ENCODE results near the gene KRTAP5-4.

The KRTAP5-4 gene

GRCh38 chr11:1656061-1656441 is 34.1 kb upstream of the KRTAP5-4 start:
- no peak overlapping the region for H3K9ac ChIP-seq (ENCODE audit: low read length)
- H3K4me2 ChIP-seq (ENCODE audit: low read depth, low read length): no peak overlapping the region
- no peaks in the 10 kb centered on the region for H3F3A ChIP-seq (ENCODE audit: insufficient read depth, low read length)
- H3K9me3 ChIP-seq (replicated peaks; ENCODE audit: insufficient read depth, low read length): no peaks in the 10 kb centered on the region
- H3K79me2 ChIP-seq (ENCODE audit: low read length): no peaks in the 10 kb centered on the region
- no peaks in the 10 kb centered on the region for H4K20me1 ChIP-seq (ENCODE audit: insufficient read depth, low read length)
- H3K36me3 ChIP-seq (replicated peaks; ENCODE audit: insufficient read depth, low read length): no peaks in the 10 kb centered on the region
- TF ChIP-seq, protein P1, sequence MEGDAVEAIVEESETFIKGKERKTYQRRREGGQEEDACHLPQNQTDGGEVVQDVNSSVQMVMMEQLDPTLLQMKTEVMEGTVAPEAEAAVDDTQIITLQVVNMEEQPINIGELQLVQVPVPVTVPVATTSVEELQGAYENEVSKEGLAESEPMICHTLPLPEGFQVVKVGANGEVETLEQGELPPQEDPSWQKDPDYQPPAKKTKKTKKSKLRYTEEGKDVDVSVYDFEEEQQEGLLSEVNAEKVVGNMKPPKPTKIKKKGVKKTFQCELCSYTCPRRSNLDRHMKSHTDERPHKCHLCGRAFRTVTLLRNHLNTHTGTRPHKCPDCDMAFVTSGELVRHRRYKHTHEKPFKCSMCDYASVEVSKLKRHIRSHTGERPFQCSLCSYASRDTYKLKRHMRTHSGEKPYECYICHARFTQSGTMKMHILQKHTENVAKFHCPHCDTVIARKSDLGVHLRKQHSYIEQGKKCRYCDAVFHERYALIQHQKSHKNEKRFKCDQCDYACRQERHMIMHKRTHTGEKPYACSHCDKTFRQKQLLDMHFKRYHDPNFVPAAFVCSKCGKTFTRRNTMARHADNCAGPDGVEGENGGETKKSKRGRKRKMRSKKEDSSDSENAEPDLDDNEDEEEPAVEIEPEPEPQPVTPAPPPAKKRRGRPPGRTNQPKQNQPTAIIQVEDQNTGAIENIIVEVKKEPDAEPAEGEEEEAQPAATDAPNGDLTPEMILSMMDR (IDR thresholded peaks at IDR 0.05; ENCODE audit: low read length): no peak
- TF ChIP-seq EZH2phosphoT487 (IDR thresholded peaks at IDR 0.05; ENCODE audit: low read length) (no peak), EZH2 (optimal IDR thresholded peaks at IDR 0.05; ENCODE audit: low read depth, low read length) (no peak)
- peaks cover 96% of the 10 kb centered on the region for H3K27me3 ChIP-seq (replicated peaks; ENCODE audit: insufficient read depth, low read length)
- H3K4me1 ChIP-seq (ENCODE audit: low read length): no peaks in the 10 kb centered on the region
- no peak for DNase-seq
- no peak overlapping the region for H3K27ac ChIP-seq (ENCODE audit: low read length)
- H2AFZ ChIP-seq (ENCODE audit: low read length): no peak overlapping the region
- H3K9me2 ChIP-seq (replicated peaks; ENCODE audit: insufficient read depth, low read length): no peaks in the 10 kb centered on the region
- H3K4me3 ChIP-seq (ENCODE audit: low read length): no peak overlapping the region

DNA sequence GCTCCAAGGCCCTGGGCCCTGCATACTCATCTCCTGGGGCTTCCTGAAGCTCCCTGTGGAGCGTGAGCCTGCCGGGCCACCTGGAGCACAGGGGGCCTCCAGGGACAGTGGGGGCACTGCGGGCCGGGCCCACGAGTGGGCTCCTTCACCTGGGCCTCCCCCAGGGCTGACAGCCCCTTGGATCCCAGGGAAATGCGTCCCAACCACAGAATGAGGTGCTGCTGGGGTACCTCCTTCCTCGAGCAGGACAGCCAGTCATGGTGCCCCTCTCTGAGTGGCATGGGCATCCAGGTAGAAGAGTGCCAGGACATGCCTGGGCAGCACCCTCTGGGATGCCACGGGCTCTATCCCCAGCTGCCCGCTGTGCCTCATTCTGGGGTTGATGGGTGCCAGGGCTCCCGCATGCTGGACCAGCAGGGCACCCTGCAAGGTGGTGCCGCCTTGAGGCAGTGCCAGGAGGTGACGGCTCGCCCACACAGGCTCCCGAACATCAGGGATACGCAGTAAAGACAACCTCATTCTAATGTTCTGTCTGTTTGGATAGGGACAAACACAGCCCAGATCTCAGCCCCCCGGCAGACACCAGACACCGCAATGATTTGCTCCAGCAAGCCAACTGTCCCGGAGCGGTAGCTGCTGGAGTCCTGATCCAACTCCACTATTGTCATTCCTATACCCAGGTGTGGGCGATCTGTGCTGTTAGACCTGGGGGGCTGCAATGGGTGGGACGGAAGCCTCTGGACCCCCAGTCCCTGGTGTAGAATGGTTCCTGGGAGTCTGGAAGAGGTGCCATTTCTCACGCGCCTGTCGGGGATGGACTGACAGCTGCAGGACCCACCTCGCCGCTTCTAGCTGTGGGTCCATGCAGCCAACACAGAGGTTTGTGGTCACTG is 33.5 kb upstream of the KRTAP5-4 start:
- H3K9me3 ChIP-seq (replicated peaks; ENCODE audit: insufficient read depth, low read length): no peaks in the 10 kb centered on the region
- H3F3A ChIP-seq (ENCODE audit: insufficient read depth, low read length): no peaks in the 10 kb centered on the region
- no peaks in the 10 kb centered on the region for H3K9me2 ChIP-seq (replicated peaks; ENCODE audit: insufficient read depth, low read length)
- no peak for TF ChIP-seq EZH2 (optimal IDR thresholded peaks at IDR 0.05; ENCODE audit: low read depth, low read length)
- no peak for TF ChIP-seq EZH2phosphoT487 (IDR thresholded peaks at IDR 0.05; ENCODE audit: low read length)
- TF ChIP-seq, protein P1 (IDR thresholded peaks at IDR 0.05; ENCODE audit: low read length): no peak
- no peak overlapping the region for H3K27ac ChIP-seq (ENCODE audit: low read length)
- H3K36me3 ChIP-seq (replicated peaks; ENCODE audit: insufficient read depth, low read length): no peaks in the 10 kb centered on the region
- no peak overlapping the region for H3K9ac ChIP-seq (ENCODE audit: low read length)
- no peak overlapping the region for H2AFZ ChIP-seq (ENCODE audit: low read length)
- H4K20me1 ChIP-seq (ENCODE audit: insufficient read depth, low read length): no peaks in the 10 kb centered on the region
- no peak for DNase-seq
- H3K4me1 ChIP-seq (ENCODE audit: low read length): no peaks in the 10 kb centered on the region
- peaks cover 100% of the 10 kb centered on the region for H3K27me3 ChIP-seq (replicated peaks; ENCODE audit: insufficient read depth, low read length)
- no peak overlapping the region for H3K4me2 ChIP-seq (ENCODE audit: low read depth, low read length)
- no peak overlapping the region for H3K4me3 ChIP-seq (ENCODE audit: low read length)
- H3K79me2 ChIP-seq (ENCODE audit: low read length): no peaks in the 10 kb centered on the region

- no peak for DNase-seq
- TF ChIP-seq, protein P1 (IDR thresholded peaks at IDR 0.05; ENCODE audit: low read length): no peak
Observed at GRCh38 chr11:1654388-1655167, 32.6 kb upstream of the KRTAP5-4 start.

More at GRCh38 chr11:1654388-1655167, 32.6 kb upstream of the KRTAP5-4 start:
- H3F3A ChIP-seq (ENCODE audit: insufficient read depth, low read length): no peaks in the 10 kb centered on the region
- no peaks in the 10 kb centered on the region for H3K9me3 ChIP-seq (replicated peaks; ENCODE audit: insufficient read depth, low read length)
- H4K20me1 ChIP-seq (ENCODE audit: insufficient read depth, low read length): no peaks in the 10 kb centered on the region
- H3K9me2 ChIP-seq (replicated peaks; ENCODE audit: insufficient read depth, low read length): no peaks in the 10 kb centered on the region
- no peaks in the 10 kb centered on the region for H3K4me1 ChIP-seq (ENCODE audit: low read length)
- H3K79me2 ChIP-seq (ENCODE audit: low read length): no peaks in the 10 kb centered on the region
- H3K4me3 ChIP-seq (ENCODE audit: low read length): no peak overlapping the region
- no peaks in the 10 kb centered on the region for H3K36me3 ChIP-seq (replicated peaks; ENCODE audit: insufficient read depth, low read length)
- no peak overlapping the region for H2AFZ ChIP-seq (ENCODE audit: low read length)
- no peak overlapping the region for H3K4me2 ChIP-seq (ENCODE audit: low read depth, low read length)
- H3K27ac ChIP-seq (ENCODE audit: low read length): no peak overlapping the region
- H3K9ac ChIP-seq (ENCODE audit: low read length): no peak overlapping the region
- peaks cover 98% of the 10 kb centered on the region for H3K27me3 ChIP-seq (replicated peaks; ENCODE audit: insufficient read depth, low read length)
